Endothelial cell of umbilical vein (primary cell): ENCODE data around the gene SLC49A4. TPM values are rescaled to one million over a fixed set of nuclear protein-coding genes. Genes with fewer than 3 reads are reported as not detected.

Experiments
- BruUV-seq: library from RNA; stranded (reverse); fragments of 400-500 nt; replicated peaks from 2 replicates; lab custom pipeline; 2021; lab: Mats Ljungman, UMichigan
- CTCF ChIA-PET: fragments of 300-600, 350-600 bp; sonication (Branson Sonifier 250); formaldehyde crosslinking; loops from one replicate; lab custom pipeline; 2021; ENCODE audit warnings: antibody characterized with exemption, inconsistent platforms; lab: Charles Lee
- POLR2A ChIA-PET: fragments of 300-600, 350-600 bp; sonication (Branson Sonifier 250); formaldehyde crosslinking; loops from one replicate; lab custom pipeline; 2021; ENCODE audit warnings: antibody characterized with exemption, inconsistent platforms; lab: Charles Lee
- DNase-seq: peaks from one replicate; pipeline ENCODE4 v3.0.0-alpha.2; 2011; ENCODE audit warnings: low read depth, low spot score
- FAIRE-seq: peaks from 2 replicates; lab custom pipeline; 2011; peaks lifted over from hg19 to GRCh38; lab: Jason Lieb, UNC
- H2AFZ ChIP-seq: 2 replicates; pipeline ENCODE4 v1.6.0; 2012; ENCODE audit warnings: low read depth, low read length, control low read depth, inconsistent platforms
- H3K27ac ChIP-seq: 2 replicates; pipeline ENCODE4 v1.5.1; 2011; ENCODE audit warnings: low read depth, mild to moderate bottlenecking, control low read depth, low read length, moderate library complexity; ENCODE audit not compliant: insufficient read depth
- H3K27me3 ChIP-seq, 2 experiments: 2 replicates each; pipeline versions ENCODE4 v1.6.0 to v1.6.1; 2011; ENCODE audit warnings: low read length in 2 of 2, mixed read lengths in 1 of 2; ENCODE audit not compliant: control insufficient read depth in 2 of 2, insufficient read depth in 2 of 2
- H3K36me3 ChIP-seq, 2 experiments: 2 replicates in 1 of 2; 3 replicates in 1 of 2; pipeline ENCODE4 v1.5.1; 2011; ENCODE audit warnings: low read length in 2 of 2, mild to moderate bottlenecking in 1 of 2, moderate library complexity in 1 of 2; ENCODE audit not compliant: control insufficient read depth in 2 of 2, insufficient read depth in 2 of 2; ENCODE audit errors: extremely low read depth in 1 of 2
- H3K4me1 ChIP-seq: 3 replicates; pipeline ENCODE4 v1.5.1; 2011; ENCODE audit warnings: mild to moderate bottlenecking, low read length; ENCODE audit not compliant: control insufficient read depth, insufficient read depth; ENCODE audit errors: extremely low read depth
- H3K4me2 ChIP-seq: 2 replicates; pipeline ENCODE4 v1.6.1; 2011; ENCODE audit warnings: low read length, control low read depth, mixed read lengths; ENCODE audit not compliant: insufficient read depth
- H3K4me3 ChIP-seq, 3 experiments: fragments of 200-600 bp in 1 of 3; sonication (generic), shearing (Covaris generic) in 1 of 3; replicated peaks in 1 of 3; 2 replicates each; pipeline ENCODE4 v1.5.1; 2011 to 2016; ENCODE audit warnings: control low read depth in 3 of 3, low read length in 3 of 3, mild to moderate bottlenecking in 2 of 3, inconsistent platforms in 1 of 3, low read depth in 1 of 3, moderate library complexity in 1 of 3; ENCODE audit not compliant: insufficient read depth in 1 of 3
- H3K79me2 ChIP-seq: 2 replicates; pipeline ENCODE4 v1.6.0; 2012; ENCODE audit warnings: low read length, inconsistent platforms; ENCODE audit not compliant: control insufficient read depth, insufficient read depth
- H3K9ac ChIP-seq: replicated peaks from 2 replicates; pipeline ENCODE3; 2011; ENCODE audit warnings: low read length, control low read depth; ENCODE audit not compliant: insufficient read depth; ENCODE audit errors: extremely low read depth
- H3K9me1 ChIP-seq: replicated peaks from 3 replicates; pipeline ENCODE4 v1.6.0; 2011; ENCODE audit warnings: mild to moderate bottlenecking, low read length; ENCODE audit not compliant: control insufficient read depth, insufficient read depth; ENCODE audit errors: extremely low read depth
- H3K9me3 ChIP-seq: replicated peaks from 2 replicates; pipeline ENCODE4 v1.5.1; 2012; ENCODE audit warnings: low read length, inconsistent platforms; ENCODE audit not compliant: control insufficient read depth, insufficient read depth
- H4K20me1 ChIP-seq: replicated peaks from 2 replicates; pipeline ENCODE3; 2011; ENCODE audit warnings: mild to moderate bottlenecking, low read length; ENCODE audit not compliant: control insufficient read depth, insufficient read depth; ENCODE audit errors: extremely low read depth
- EZH2 ChIP-seq: IDR thresholded peaks from 2 replicates; pipeline ENCODE4 v1.6.1; 2012; ENCODE audit warnings: borderline replicate concordance, low read depth, mild to moderate bottlenecking, moderate library complexity, low read length, inconsistent platforms; ENCODE audit not compliant: severe bottlenecking
- FOS ChIP-seq: IDR thresholded peaks from 2 replicates; pipeline ENCODE4 v1.6.1; 2011; ENCODE audit warnings: mild to moderate bottlenecking, low read length, moderate library complexity, borderline replicate concordance; ENCODE audit not compliant: insufficient read depth
- GATA2 ChIP-seq: IDR thresholded peaks from 2 replicates; pipeline ENCODE4 v1.7.0; 2011; ENCODE audit warnings: low read depth, mild to moderate bottlenecking, moderate library complexity, mixed read lengths, low read length; ENCODE audit not compliant: insufficient read length, insufficient read depth
- JUN ChIP-seq: IDR thresholded peaks from 2 replicates; pipeline ENCODE4 v1.6.1; 2011; ENCODE audit warnings: borderline replicate concordance, low read depth; ENCODE audit not compliant: insufficient read length, insufficient read depth
- MYC ChIP-seq: IDR thresholded peaks from one replicate; pipeline ENCODE4 v1.6.1; 2011; ENCODE audit warnings: mild to moderate bottlenecking, low read depth, low read length
- POLR2A ChIP-seq: IDR thresholded peaks from 2 replicates; pipeline ENCODE4 v1.6.1; 2012; ENCODE audit warnings: low read depth, mild to moderate bottlenecking, control low read depth, low read length
- POLR2AphosphoS5 ChIP-seq: IDR thresholded peaks from 2 replicates; pipeline ENCODE4 v1.6.1; 2012; ENCODE audit warnings: low read depth, mild to moderate bottlenecking, control low read depth, low read length, moderate library complexity; ENCODE audit not compliant: insufficient read depth
- dilution Hi-C: fragments of 300-500 bp; cut with MboI; formaldehyde crosslinking; loops from one replicate; pipeline ENCODE4 v1.15.0; 2019; ENCODE audit warnings: low sequenced_read_pairs; ENCODE audit not compliant: extremely low pct_ligation_motif_present
- intact Hi-C: fragments of 100-400 bp; cut with micrococcal nuclease; formaldehyde crosslinking; loops from one replicate; pipeline ENCODE4 v1.10.0; 2022
- polyA plus RNA-seq, 4 experiments: library from polyadenylated mRNA; depleted of rRNA in 3 of 4; stranded (reverse) in 3 of 4; unstranded in 1 of 4; fragments of >200 nt; gene quantifications; 2 replicates each; pipeline versions ENCODE4 v1.2.1 to v1.2.3, GENCODE V29; 2011 to 2012; ENCODE audit warnings: missing spikeins in 1 of 4
- total RNA-seq: library from RNA; stranded (reverse); gene quantifications from 2 replicates; pipeline ENCODE4 v1.2.3, GENCODE V29; 2021
- TF ChIP-seq, protein P1 (sequence below), 2 donors: IDR thresholded peaks; 1 replicate in 1 of 2; 2 replicates in 1 of 2; pipeline ENCODE4 v1.5.1; 2011; ENCODE audit warnings: low read length in 2 of 2, mild to moderate bottlenecking in 2 of 2, moderate library complexity in 2 of 2, control low read depth in 1 of 2, inconsistent platforms in 1 of 2, low read depth in 1 of 2; ENCODE audit not compliant: insufficient read depth in 1 of 2; ENCODE audit errors: extremely low read depth in 1 of 2
- TF ChIP-seq, protein P2 (sequence below): IDR thresholded peaks from 2 replicates; pipeline ENCODE4 v1.6.1; 2011; ENCODE audit not compliant: insufficient read depth, insufficient read length

SLC49A4 gene
- total and polyA plus RNA-seq, 2 donors (not counting 3 experiments of a cell fraction or from before 2014, with no cell fraction given): 10.9 to 11.6 TPM

DNA sequence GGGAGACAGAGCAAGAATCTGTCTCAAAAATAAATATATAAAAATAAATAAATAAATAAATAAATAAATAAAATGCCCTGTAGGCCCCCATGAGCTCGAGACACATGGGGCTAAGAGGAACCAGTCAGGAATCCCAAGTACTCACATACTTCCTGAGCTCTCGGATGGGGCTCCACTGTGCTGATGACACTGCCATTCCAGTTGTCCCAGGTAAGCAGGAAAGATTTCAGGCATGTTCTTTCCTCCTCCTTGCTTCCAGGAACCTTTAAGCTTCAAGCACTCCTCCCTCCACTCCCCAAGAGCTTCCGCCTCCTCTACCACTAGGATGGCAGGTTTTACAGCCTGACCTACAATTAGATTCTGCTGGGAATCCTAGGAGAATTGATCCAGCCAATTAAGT, 113.4 kb downstream of the SLC49A4 start:
- Histone ChIP-seq H3K4me3 (no peak overlapping the region), H3K79me2 (no peaks in the 10 kb centered on the region), H3K36me3 (no peaks in the 10 kb centered on the region), H3K9me3 (no peaks in the 10 kb centered on the region), H3K4me1 (no peaks in the 10 kb centered on the region), H3K9me1 (no peaks in the 10 kb centered on the region), H2AFZ (no peak overlapping the region), H4K20me1 (no peaks in the 10 kb centered on the region), H3K27me3 (peaks cover 3 to 22% of the 10 kb centered on the region in 2 experiments), H3K9ac (no peak overlapping the region), H3K4me2 (no peak overlapping the region), H3K27ac (no peak overlapping the region)
- ChIA-PET POLR2A (no interaction called here), CTCF (no interaction called here)
- no peak for DNase-seq
- no TSS peak for BruUV-seq
- dilution Hi-C loops: no loop called here
- FAIRE-seq: no peak
- TF ChIP-seq, protein P1, sequence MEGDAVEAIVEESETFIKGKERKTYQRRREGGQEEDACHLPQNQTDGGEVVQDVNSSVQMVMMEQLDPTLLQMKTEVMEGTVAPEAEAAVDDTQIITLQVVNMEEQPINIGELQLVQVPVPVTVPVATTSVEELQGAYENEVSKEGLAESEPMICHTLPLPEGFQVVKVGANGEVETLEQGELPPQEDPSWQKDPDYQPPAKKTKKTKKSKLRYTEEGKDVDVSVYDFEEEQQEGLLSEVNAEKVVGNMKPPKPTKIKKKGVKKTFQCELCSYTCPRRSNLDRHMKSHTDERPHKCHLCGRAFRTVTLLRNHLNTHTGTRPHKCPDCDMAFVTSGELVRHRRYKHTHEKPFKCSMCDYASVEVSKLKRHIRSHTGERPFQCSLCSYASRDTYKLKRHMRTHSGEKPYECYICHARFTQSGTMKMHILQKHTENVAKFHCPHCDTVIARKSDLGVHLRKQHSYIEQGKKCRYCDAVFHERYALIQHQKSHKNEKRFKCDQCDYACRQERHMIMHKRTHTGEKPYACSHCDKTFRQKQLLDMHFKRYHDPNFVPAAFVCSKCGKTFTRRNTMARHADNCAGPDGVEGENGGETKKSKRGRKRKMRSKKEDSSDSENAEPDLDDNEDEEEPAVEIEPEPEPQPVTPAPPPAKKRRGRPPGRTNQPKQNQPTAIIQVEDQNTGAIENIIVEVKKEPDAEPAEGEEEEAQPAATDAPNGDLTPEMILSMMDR (IDR thresholded peaks at IDR 0.05; ENCODE audit: extremely low read depth in 1 of 2, insufficient read depth in 1 of 2, low read depth in 1 of 2, low read length in 2 of 2): no peak
- TF ChIP-seq JUN (no peak), MYC (no peak), FOS (no peak), EZH2 (no peak), POLR2A (no peak)
- TF ChIP-seq, protein P2, sequence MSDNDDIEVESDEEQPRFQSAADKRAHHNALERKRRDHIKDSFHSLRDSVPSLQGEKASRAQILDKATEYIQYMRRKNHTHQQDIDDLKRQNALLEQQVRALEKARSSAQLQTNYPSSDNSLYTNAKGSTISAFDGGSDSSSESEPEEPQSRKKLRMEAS: no peak
- intact Hi-C loops: no loop called here

DNA sequence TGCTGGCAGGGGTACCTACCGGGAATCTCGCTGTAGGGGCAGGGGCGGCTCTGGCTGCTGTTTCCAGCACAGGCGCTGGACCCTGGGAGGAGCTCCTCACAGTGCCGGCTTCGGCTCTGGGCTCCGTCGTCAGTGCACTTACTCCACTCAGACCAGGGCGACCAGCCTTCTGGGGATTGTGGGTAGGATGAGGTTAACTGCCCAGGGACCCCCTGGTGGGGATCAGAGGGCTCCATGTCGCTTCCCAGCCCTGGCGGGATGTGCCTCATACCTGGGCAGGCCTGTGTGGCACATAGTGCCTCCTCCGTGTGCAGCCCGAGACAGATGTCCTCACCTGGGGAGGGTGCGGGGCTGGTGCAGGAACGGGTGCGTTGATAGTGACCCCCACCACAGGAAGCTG, 117.0 kb downstream of the SLC49A4 start:
- dilution Hi-C loops (no loop called here), intact Hi-C loops (no loop called here)
- no peaks in the 10 kb centered on the region for H3K79me2 ChIP-seq
- no peaks in the 10 kb centered on the region for H3K4me1 ChIP-seq
- no peak overlapping the region for H3K27ac ChIP-seq
- H3K27me3 ChIP-seq: peaks cover 3 to 12% of the 10 kb centered on the region in 2 experiments
- ChIA-PET CTCF (no interaction called here), POLR2A (no interaction called here)
- no peak overlapping the region for H2AFZ ChIP-seq
- H3K9me1 ChIP-seq: no peaks in the 10 kb centered on the region
- H3K9ac ChIP-seq: no peak overlapping the region
- H3K4me2 ChIP-seq: no peak overlapping the region
- BruUV-seq: no TSS peak
- H3K36me3 ChIP-seq: no peaks in the 10 kb centered on the region
- H4K20me1 ChIP-seq: no peaks in the 10 kb centered on the region
- DNase-seq (no peak), FAIRE-seq (no peak)
- no peaks in the 10 kb centered on the region for H3K9me3 ChIP-seq
- TF ChIP-seq MYC (no peak), POLR2A (no peak), POLR2AphosphoS5 (no peak), GATA2 (no peak), JUN (no peak), FOS (no peak), EZH2 (no peak)
- TF ChIP-seq, protein P1 (IDR thresholded peaks at IDR 0.05; ENCODE audit: extremely low read depth in 1 of 2, insufficient read depth in 1 of 2, low read depth in 1 of 2, low read length in 2 of 2): no peak
- TF ChIP-seq, protein P2: no peak
- no peak overlapping the region for H3K4me3 ChIP-seq
